Measurements from ENCODE around the gene LRRC37A3.
"Not testable (repeated sequence)": the region's sequence is repeated elsewhere in the genome, so short reads cannot be mapped to it uniquely, and the experiment has no call there.

DNA sequence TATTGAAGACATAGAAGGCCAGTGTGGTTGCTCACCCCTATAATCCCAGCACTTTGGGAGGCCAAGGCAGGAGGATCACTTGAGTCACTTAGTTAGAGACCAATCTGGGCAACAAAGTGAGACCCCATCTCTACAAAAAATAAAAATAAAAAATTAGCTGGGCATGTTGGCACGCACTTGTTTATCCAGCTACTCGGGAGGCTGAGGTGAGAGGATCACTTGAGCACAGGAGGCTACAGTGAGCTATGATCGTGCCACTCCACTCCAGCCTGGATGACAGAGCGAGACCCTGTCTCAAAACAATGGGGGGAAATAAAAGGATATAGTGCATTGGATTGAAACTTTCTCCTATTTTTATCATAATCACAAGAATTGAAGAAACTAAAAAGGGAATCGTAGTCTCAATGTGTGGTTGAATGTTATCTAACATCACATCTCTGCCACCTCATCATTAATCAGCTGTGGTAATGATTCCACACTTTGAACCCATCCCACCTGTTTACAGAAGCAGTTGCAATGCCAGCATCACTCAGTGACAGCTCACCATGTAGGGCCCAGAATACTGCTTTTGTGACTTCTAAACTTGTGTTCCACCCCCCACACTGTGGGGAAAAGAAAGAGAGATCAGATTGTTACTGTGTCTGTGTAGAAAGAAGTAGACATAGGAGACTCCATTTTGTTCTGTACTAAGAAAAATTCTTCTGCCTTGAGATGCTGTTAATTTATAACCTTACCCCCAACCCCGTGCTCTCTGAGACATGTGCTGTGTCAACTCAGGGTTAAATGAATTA, 10.3 kb upstream of the LRRC37A3 start:
- TF ChIP-seq ARNT (IDR thresholded peaks at IDR 0.05); PKNOX1 (IDR thresholded peaks at IDR 0.05); HDGF (IDR thresholded peaks at IDR 0.05; ENCODE audit: borderline replicate concordance): not testable (repeated sequence)

Data from HEK293T (cell line).